COLO668 (cell line): ENCODE data around the gene LHPP.
"Not testable (repeated sequence)": the region's sequence is repeated elsewhere in the genome, so short reads cannot be mapped to it uniquely, and the experiment has no call there.

Experiments used
- DNase-seq: peaks from one replicate; lab custom pipeline; 2025; ENCODE audit not compliant: unreplicated experiment; lab: John Stamatoyannopoulos, UW

Gene LHPP

GRCh38 chr10:124569623-124570470 is 108.2 kb downstream of the LHPP start:
- no peak for DNase-seq

- DNase-seq = no peak
These were observed 109.0 kb downstream of the LHPP start for GRCh38 chr10:124570646-124571045.

GRCh38 chr10:124572751-124573150 is 111.1 kb downstream of the LHPP start:
- DNase-seq = no peak

- DNase-seq = no peak
These were observed 112.3 kb downstream of the LHPP start for GRCh38 chr10:124573726-124574455.

GRCh38 chr10:124574456-124575070 is 112.9 kb downstream of the LHPP start:
- DNase-seq = no peak

- DNase-seq = no peak
These were observed 113.7 kb downstream of the LHPP start for GRCh38 chr10:124575107-124576035.

- no peak for DNase-seq
These were observed 115.2 kb downstream of the LHPP start for GRCh38 chr10:124576526-124577420.

- no peak for DNase-seq
These were observed 116.0 kb downstream of the LHPP start for GRCh38 chr10:124577651-124578050.

- DNase-seq = no peak
These were observed 116.8 kb downstream of the LHPP start for GRCh38 chr10:124578231-124579010.

- DNase-seq = no peak
These were observed 117.4 kb downstream of the LHPP start for GRCh38 chr10:124579011-124579399.

GRCh38 chr10:124586142-124586541 is 124.5 kb downstream of the LHPP start:
- DNase-seq = no peak

GRCh38 chr10:124587811-124588211 is 126.2 kb downstream of the LHPP start:
- DNase-seq = no peak

GRCh38 chr10:124588341-124588735 is 126.7 kb downstream of the LHPP start:
- not testable (repeated sequence) for DNase-seq

- DNase-seq = peak; percentile 20
These were observed 127.3 kb downstream of the LHPP start for GRCh38 chr10:124588736-124589490.

- no peak for DNase-seq
These were observed 127.9 kb downstream of the LHPP start for GRCh38 chr10:124589491-124590041.

- DNase-seq = no peak
These were observed 128.8 kb downstream of the LHPP start for GRCh38 chr10:124590216-124591122.

GRCh38 chr10:124591123-124591495 is 129.5 kb downstream of the LHPP start:
- DNase-seq = no peak
